Activated CD8-positive, alpha-beta T cell treated with anti-CD3 and anti-CD28 coated beads for 36 hours (primary cell): ENCODE results near the gene CASP3. TPM values are rescaled to one million over a fixed set of nuclear protein-coding genes. Genes with fewer than 3 reads are reported as not detected.

Source experiments
- ATAC-seq: fragments of 200-7000 bp; cut with Tn5 transposase; one replicate; pipeline ENCODE4 v1.10.0; 2021; ENCODE audit warnings: mild to moderate bottlenecking, moderate library complexity
- CTCF ChIA-PET: fragments of 350-600 bp; sonication (Branson Sonifier 250); formaldehyde crosslinking; loops from one replicate; lab custom pipeline; 2021; ENCODE audit warnings: antibody characterized with exemption; lab: Charles Lee
- POLR2A ChIA-PET: fragments of 350-600 bp; sonication (Branson Sonifier 250); formaldehyde crosslinking; loops from one replicate; lab custom pipeline; 2021; ENCODE audit warnings: antibody characterized with exemption; lab: Charles Lee
- DNase-seq: peaks from one replicate; pipeline ENCODE4 v3.0.0-alpha.2; 2020
- H3K27ac Mint-ChIP-seq: one replicate; pipeline ENCODE4 v1.8.0; 2021; ENCODE audit warnings: mild to moderate bottlenecking, mixed read lengths
- H3K27me3 Mint-ChIP-seq: one replicate; pipeline ENCODE4 v1.8.0; 2021; ENCODE audit warnings: mixed read lengths
- H3K36me3 Mint-ChIP-seq: one replicate; pipeline ENCODE4 v1.8.0; 2021; ENCODE audit warnings: low read depth, mixed read lengths
- H3K4me1 Mint-ChIP-seq: one replicate; pipeline ENCODE4 v1.8.0; 2021; ENCODE audit warnings: low read depth, mixed read lengths
- H3K4me3 Mint-ChIP-seq: one replicate; pipeline ENCODE4 v1.8.0; 2021; ENCODE audit warnings: mild to moderate bottlenecking, moderate library complexity, mixed read lengths
- H3K9me3 Mint-ChIP-seq: one replicate; pipeline ENCODE4 v1.8.0; 2021; ENCODE audit warnings: mixed read lengths
- CTCF ChIP-seq: fragments of 200-600 bp; IDR thresholded peaks from one replicate; pipeline ENCODE4 v1.8.0; 2022; ENCODE audit warnings: antibody characterized with exemption, mild to moderate bottlenecking
- intact Hi-C: fragments of 100-400 bp; cut with micrococcal nuclease; formaldehyde crosslinking; loops from one replicate; pipeline ENCODE4 v1.10.0; 2022
- total RNA-seq, 2 experiments: library from RNA; stranded (reverse); gene quantifications; one replicate each; pipeline ENCODE4 v1.2.3, GENCODE V29; 2021

The CASP3 gene
- total RNA-seq, 2 experiments from 2014 or later, result 96.9 to 100 TPM

- ChIA-PET CTCF (interaction anchor here (4.4 kb wide), 1 partner anchor 381 kb away, joined by 22 read pairs; no protein-coding TSS in a partner anchor), POLR2A (interaction anchor here (1.0 to 3.0 kb wide), 2 partner anchors 88 to 363 kb away, joined by 3 to 10 read pairs; partner anchors contain the start of gene CENPU)
- Mint-ChIP-seq H3K36me3 (peaks cover 67% of the 10 kb centered on the region), H3K27me3 (no peaks in the 10 kb centered on the region), H3K4me1 (peaks cover 66% of the 10 kb centered on the region), H3K9me3 (no peaks in the 10 kb centered on the region), H3K27ac (peak overlapping the region; percentile 63), H3K4me3 (peak overlapping the region; percentile 94)
- TF ChIP-seq CTCF, result no peak
- DNase-seq (no peak), ATAC-seq (no peak)
- intact Hi-C loops, result loop anchor here (5.0 kb wide), 3 partner anchors 86 to 174 kb away; partner anchors contain the start of genes CENPU and IRF2
Measured at GRCh38 chr4:184645904-184646610, 3.2 kb downstream of the CASP3 start.

GRCh38 chr4:184644553-184645307 is 4.5 kb downstream of the CASP3 start:
- DNase-seq (peak; percentile 69), ATAC-seq (no peak)
- intact Hi-C loops, result loop anchor here (5.0 kb wide), 3 partner anchors 88 to 172 kb away; partner anchors contain the start of genes CENPU and IRF2
- Mint-ChIP-seq H3K4me1 (peaks cover 67% of the 10 kb centered on the region), H3K36me3 (peaks cover 67% of the 10 kb centered on the region), H3K27me3 (no peaks in the 10 kb centered on the region), H3K4me3 (peak overlapping the region; percentile 94), H3K9me3 (no peaks in the 10 kb centered on the region), H3K27ac (peak overlapping the region; percentile 78)
- ChIA-PET CTCF (interaction anchor here (1.0 to 3.0 kb wide), 5 partner anchors 11 to 381 kb away, joined by 3 to 9 read pairs (median 4); partner anchors contain the start of gene IRF2), POLR2A (interaction anchor here (0.6 to 1.5 kb wide), 5 partner anchors 13 to 387 kb away, joined by 3 to 4 read pairs (median 3); partner anchors contain the start of gene CENPU)
- TF ChIP-seq CTCF, result no peak

GRCh38 chr4:184643731-184644130 is 5.5 kb downstream of the CASP3 start:
- peaks cover 75% of the 10 kb centered on the region for H3K36me3 Mint-ChIP-seq
- peak; percentile 11 for ATAC-seq
- peaks cover 76% of the 10 kb centered on the region for H3K4me1 Mint-ChIP-seq
- H3K9me3 Mint-ChIP-seq, result no peaks in the 10 kb centered on the region
- no peak for TF ChIP-seq CTCF
- intact Hi-C loops, result no loop called here
- no peaks in the 10 kb centered on the region for H3K27me3 Mint-ChIP-seq
- peak overlapping the region; percentile 55 for H3K4me3 Mint-ChIP-seq
- H3K27ac Mint-ChIP-seq, result peak overlapping the region; percentile 73
- ChIA-PET POLR2A (interaction anchor here (0.7 to 1.5 kb wide), 2 partner anchors 130 to 346 kb away, joined by 3 to 4 read pairs; no protein-coding TSS in a partner anchor), CTCF (interaction anchor here (1.0 to 3.0 kb wide), 5 partner anchors 10 to 380 kb away, joined by 3 to 9 read pairs (median 4); partner anchors contain the start of gene IRF2)
- DNase-seq, result no peak

GRCh38 chr4:184641451-184641850 is 7.8 kb downstream of the CASP3 start:
- H3K27ac Mint-ChIP-seq, result peak overlapping the region; percentile 71
- no peaks in the 10 kb centered on the region for H3K27me3 Mint-ChIP-seq
- peaks cover 71% of the 10 kb centered on the region for H3K4me1 Mint-ChIP-seq
- ATAC-seq (no peak), DNase-seq (no peak)
- TF ChIP-seq CTCF, result no peak
- ChIA-PET CTCF (no interaction called here), POLR2A (interaction anchor here (0.8 kb wide), 1 partner anchor 13 kb away, joined by 3 read pairs; no protein-coding TSS in a partner anchor)
- H3K4me3 Mint-ChIP-seq, result no peak overlapping the region
- H3K9me3 Mint-ChIP-seq, result no peaks in the 10 kb centered on the region
- peaks cover 75% of the 10 kb centered on the region for H3K36me3 Mint-ChIP-seq
- intact Hi-C loops, result no loop called here
